GM21576 (cell line): ENCODE measurements around the gene SAT1.
"Not testable (repeated sequence)": the region's sequence is repeated elsewhere in the genome, so short reads cannot be mapped to it uniquely, and the experiment has no call there.

Experiments
- ATAC-seq: cut with Tn5 transposase; IDR thresholded peaks from one replicate; pipeline ENCODE4 v1.9.1; 2021; ENCODE audit warnings: mild to moderate bottlenecking, moderate library complexity; ENCODE audit not compliant: unreplicated experiment

The SAT1 gene

DNA sequence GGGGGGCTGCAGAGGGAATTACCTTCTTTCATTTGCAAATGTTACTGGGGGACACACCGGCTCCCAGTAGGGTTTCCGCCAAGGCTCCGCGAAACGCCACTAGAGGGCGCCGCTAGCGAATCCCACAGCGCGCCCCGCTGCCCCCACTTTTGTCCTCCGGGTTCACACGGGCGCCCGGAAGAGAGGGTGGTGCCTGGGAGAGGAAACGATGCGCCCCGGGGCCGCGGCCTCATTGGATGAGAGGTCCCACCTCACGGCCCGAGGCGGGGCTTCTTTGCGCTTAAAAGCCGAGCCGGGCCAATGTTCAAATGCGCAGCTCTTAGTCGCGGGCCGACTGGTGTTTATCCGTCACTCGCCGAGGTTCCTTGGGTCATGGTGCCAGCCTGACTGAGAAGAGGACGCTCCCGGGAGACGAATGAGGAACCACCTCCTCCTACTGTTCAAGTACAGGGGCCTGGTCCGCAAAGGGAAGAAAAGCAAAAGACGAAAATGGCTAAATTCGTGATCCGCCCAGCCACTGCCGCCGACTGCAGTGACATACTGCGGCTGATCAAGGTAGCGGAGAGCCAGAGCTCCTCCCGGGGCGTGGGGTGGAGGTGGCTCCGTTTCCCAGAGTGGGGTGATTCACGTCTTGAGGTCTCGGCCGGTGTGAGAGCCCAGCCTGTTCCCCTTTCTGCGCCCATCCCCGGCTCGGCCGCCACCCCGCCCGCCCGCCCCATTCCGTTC is at the start of gene SAT1:
TSS of gene SAT1 (plus strand) at position 311 of the 726 bp plus-strand sequence. CDS start at position 490, 179 bp downstream.
- peak; percentile 83 for ATAC-seq

DNA sequence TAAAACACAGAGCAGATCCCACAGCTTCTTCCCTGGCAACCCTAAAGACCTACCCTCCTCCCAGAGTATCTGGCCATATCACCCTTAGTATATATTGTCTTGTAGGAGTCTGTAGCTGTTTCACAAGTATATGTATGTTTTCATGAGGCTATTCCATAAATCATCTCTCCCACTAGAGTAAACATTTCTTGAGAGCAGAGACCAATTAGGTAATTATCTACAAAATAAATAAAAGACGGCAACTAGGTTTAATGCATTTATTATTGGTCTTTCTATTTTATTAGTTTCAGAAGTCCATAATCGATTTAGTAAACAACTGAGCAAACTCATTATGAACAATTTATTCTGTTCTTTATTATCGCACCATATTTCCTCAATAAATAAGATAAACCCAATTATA is 46.9 kb upstream of the SAT1 start:
- no peak for ATAC-seq

DNA sequence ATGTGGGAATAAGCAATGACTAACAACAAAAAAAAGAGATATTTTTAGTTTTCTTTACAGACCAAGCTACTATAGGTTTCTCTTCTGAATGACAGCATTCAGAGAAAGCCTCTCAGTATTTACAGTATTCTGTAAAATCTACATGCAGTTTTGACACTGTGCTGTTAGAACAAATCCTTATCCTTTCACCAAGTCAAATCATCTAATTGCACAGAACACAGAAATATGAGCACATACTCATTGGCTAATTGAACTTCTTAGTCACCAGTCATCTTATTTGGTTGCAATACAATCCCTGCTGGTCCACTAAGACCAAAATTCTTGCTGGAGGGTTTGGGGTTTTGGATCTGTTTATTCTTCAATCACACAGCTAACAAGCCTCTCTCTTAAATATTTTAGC is 45.6 kb upstream of the SAT1 start:
- no peak for ATAC-seq

DNA sequence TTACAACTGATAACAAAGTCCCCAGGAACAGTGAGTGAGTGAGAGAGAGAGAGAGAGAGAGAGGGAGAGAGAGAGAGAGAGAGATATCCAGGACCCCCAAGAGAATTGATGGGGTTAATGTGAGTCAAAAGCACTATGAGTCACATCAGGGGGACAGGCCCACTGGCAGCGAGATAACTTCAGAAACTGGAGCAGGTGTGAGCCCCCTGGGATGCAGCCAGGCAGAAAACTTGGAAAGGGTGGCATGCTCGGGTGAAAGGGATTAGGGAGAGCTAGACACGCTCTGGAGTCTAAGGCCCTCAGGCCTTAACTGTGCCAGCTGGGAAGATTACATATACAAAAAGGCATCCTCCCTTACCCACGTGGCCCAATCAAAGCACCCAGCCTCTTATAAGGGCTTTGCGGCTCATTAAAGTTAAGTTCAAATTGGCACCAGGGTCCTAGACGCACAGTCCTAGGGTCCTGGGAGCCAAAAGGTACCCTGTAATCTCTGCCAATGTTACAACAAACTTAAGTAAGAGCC is 40.7 kb upstream of the SAT1 start:
- ATAC-seq, result peak; percentile 9

DNA sequence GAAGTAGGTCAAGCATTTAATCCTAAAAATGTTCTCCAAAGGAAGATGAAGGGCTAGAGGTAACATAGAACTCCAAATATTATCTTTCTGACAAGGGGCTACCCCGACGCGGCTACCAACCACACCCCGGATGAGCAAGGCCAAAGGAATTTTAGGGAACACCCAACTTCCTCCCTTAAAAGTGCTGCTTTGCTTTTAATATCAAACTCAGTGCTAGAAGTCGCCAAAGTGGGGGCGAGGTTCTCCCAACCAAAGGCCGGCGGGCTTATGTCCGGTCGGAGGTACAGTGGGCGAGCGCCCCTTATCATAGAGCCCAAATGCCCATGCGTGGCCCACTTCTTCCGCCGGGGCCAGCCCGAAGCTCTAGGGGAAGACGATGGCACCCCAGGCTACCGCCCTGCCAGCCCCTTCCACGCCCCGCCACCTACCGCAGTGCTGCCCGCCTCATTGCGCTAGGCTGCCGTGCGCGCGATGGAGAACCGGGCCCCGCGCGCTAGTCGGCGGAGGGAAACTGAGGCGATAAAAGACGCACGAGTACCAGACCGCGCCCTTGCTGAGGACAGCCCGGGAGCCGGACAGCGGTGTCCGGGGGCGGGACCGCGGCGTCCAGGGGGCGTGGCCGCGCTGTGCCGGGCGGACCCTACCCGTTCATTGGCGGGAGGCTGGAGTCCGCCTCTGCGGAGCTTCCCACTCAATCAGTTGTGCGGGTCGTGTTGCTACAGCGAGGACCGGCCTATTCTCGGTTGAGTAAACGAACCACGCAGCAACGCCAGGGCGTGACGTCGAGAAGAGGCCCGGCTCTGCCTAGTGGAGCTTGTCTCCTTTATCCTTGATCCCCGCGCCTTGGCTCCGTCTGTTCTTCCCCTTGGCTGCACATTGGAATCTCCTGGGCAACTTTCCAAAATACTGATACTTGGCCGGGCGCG is 40.0 kb upstream of the SAT1 start, which contains the start of gene ACOT9:
TSS of gene ACOT9 (minus strand) at position 580 of the 926 bp plus-strand sequence. CDS start at position 448, 132 bp downstream.
- peak; percentile 91 for ATAC-seq

DNA sequence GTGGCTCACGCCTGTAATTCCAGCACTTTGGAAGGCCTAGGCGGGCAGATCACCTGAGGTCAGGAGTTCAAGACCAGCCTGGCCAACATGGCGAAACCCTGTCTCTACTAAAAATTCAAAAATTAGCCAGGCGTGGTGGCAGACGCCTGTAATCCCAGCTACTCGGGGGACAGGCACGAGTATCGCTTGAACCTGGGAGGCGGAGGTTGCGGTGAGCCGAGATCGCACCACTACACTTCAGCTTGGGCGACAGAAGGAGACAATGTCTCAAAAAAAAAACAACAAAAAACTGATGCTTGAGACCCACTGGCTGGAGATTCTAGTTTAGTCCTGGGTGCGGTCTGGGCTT is 39.4 kb upstream of the SAT1 start:
- ATAC-seq, result not testable (repeated sequence)

DNA sequence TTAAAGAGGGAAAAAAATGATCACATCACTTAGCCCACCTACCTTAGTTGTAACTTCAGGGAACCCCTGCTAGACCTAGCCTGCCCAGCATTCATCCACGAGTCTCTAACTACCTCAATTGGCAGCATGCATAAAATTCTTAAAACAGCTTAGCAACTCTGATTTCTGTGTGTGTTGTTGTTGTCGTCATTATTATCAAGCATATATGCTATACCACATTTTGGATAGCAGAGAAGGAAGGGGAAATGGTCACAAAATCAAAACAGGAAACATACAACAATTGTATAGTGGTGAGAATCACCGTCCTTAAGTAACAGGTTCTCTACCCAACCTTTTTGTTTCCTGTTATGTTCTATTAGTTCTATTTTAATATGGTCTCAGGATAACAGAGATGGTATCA is 37.2 kb upstream of the SAT1 start:
- ATAC-seq, result no peak

DNA sequence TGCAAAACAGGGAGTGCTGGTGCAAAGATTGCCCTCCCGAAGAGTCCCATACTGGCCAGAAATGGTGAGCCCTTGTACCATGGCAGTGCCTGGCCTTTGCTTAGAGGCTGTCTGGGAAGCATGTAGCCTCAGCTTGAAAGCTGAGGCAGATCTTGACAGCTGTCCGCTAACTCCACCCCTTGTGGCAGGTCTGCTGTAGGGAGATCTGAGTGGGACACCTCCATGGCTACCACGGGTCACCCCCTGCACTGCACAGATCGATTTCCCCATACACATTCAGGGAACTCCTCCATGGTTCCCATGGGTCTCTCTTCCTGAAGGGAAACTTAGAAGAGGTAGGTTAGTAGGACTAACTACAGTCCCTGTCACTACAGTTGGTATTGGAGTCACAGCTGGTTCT is 33.8 kb upstream of the SAT1 start:
- ATAC-seq, result no peak

DNA sequence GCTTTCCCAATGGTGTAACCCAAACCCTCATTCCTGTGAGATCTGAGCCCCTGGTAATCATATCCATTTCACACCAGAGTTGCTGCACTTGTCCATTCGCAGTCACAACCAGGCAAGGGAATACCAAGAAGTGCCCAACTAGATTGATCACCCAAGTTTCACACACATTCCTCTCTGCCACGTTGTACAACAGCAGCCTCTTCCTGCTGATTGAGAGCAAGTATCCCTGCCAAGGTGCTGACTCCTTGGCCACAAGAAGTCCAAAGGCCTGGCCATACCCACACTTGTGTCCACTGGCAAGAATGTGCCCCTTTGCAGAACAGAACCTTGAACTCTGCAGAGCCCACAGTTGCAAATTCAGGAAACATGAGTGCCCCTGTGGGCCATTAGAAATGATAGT is 33.4 kb upstream of the SAT1 start:
- no peak for ATAC-seq

DNA sequence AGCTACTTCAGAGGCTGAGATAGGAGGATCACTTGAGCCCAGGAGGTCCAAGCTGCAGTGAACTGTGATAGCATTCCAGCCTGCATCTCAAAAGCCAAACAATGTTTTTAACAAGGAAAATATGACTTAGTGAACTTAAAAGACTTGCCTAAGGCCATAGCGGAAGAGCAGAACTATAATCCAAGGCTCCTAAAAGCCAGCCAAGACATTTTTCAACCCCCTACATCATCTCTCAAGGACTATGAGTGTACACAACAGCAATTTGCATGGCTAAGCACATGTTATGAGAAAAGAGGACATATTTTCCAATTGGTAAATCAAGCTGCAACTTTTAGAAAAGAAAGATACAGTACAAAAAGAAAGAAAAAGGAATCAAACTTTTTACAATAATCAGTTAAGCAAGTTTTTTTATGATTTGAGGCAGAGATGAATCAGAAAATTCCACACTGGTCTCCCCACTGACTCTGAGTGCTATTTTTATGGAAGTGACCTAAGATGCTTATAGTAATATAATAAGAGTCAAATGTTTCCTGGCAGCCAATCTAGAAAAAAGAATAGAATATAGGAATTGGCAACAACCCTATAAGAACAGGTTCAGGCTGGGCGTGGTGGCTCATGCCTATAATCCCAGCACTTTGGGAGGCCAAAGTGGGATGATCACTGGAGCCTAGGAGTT is 30.1 kb upstream of the SAT1 start:
- no peak for ATAC-seq

DNA sequence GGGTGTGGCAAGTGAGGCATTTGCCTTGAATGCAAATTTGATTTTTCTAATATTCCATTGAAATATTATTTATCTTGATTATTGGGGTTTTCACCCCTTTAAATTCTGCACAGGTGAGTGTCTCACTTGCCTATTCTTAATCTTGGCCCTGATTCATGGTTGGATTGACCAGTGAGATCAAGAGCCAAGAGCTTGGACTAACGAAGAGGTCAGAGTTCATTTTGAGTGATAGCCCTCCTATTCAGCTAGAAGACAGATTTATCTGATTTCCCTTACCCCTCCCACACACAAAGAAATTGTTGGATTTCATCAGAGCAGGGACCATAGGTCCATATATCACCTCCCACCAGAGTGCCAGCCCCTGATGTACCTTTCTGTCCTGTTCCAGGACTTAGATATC is 28.3 kb upstream of the SAT1 start:
- ATAC-seq, result no peak

DNA sequence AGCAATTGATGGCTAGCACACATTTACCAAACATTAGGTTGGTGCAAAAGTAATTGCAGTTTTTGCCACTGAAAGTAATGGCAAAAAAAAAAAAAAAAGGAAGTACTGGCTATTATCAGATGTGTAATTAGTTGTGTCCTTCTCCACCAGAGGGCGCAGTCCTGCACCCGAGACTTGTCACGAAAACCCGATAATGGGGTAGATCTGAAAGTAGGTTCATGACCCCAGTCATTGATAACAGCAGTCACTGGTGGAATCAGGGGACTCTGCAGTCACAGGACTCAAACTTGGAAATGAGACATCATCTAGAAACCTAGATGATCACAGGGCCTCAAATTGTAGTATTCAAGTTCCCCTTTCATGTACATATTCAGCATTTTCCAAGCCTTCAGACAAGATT is 26.8 kb upstream of the SAT1 start:
- peak; percentile 86 for ATAC-seq

DNA sequence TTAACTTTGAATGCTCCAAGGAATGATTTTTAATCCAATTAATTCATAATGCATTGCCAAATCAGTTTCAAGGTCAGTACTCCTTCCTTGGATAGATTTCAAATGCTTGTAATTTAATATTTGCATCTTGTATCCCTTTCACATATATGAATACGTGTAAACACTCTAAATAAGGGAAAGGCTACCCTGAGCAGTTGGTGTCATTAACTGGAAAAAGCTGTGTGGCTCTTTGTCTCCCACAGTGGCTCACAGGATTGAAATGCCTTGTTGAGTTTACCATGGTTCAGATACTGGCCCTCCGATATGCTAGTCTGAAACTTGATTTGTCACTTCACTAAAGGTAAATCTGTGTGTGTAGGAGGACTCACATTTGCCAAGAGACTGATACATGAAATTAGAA is 23.2 kb upstream of the SAT1 start:
- ATAC-seq, result no peak

DNA sequence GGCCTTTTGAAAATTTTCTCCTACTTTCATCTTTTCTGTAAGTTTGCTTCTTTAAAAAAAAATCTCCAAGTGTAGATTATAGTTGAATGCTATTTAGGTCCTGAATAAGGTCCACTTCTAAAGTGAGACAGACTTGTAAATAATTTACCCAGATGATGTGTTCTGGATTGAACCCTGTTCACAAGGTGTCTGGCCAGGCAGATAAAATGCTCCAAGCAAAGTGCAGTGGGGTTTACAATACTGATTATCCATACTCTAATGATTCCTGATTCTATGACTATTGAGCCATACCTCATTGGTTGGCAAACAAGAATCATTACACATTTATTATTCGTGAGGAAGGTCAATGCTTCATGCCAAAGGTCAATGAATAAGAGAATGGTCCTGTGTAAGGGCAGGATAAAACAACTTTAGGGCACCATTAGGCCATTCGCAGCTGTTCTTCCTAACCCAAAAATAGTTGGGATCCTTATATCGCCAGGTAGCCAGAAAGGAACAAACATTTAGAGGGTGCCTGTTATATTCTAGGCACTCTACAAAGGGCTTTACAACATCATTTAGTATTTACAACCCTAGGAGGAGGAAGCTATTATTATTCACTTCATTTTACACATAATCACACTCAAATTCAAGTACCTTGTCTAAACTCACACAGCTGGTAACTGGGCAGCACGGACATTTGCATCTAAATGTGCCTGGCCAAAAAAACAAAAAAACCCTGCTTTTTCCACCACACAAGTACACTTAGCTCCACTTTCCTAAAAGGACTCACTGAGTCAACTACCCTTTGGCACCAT is 18.6 kb upstream of the SAT1 start:
- no peak for ATAC-seq

DNA sequence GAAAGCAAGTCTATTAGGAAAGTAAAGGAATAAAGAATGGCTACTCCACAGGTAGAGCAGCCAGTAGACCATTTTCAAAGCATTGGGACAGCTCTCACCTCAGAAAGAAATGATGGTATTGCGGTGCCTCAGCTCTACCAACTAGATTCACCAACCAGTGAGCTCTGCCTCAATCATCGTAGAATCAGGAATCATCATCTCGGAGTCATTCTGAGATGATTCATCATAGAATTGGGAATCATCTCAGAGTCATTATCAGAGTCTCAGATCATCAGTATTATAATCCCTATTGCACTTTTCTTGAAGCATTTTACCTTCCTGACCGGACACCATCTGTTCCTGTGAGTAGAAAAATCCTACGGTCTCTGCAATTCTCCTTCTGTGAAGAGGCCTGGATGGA is 17.5 kb upstream of the SAT1 start:
- ATAC-seq, result no peak

DNA sequence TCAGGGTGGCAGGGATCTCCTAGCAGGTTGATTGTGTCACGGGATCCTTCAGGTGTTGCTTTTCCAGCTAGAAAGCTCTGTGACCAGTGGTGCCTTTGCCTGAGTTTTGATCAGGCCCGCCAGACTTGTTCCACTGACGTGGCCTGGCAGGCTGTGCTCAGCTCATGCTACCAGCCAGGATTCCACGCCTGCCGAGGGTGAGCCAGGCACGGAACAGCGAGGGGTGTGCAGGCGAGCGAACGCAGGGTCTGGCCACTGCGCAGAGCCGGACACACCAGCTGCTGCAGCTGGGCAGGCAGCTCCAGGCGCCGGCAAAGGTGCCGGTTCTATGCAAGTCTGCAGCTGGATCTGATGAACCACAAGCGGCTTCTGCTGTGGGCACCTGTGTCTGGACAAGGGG is 17.1 kb upstream of the SAT1 start:
- no peak for ATAC-seq

DNA sequence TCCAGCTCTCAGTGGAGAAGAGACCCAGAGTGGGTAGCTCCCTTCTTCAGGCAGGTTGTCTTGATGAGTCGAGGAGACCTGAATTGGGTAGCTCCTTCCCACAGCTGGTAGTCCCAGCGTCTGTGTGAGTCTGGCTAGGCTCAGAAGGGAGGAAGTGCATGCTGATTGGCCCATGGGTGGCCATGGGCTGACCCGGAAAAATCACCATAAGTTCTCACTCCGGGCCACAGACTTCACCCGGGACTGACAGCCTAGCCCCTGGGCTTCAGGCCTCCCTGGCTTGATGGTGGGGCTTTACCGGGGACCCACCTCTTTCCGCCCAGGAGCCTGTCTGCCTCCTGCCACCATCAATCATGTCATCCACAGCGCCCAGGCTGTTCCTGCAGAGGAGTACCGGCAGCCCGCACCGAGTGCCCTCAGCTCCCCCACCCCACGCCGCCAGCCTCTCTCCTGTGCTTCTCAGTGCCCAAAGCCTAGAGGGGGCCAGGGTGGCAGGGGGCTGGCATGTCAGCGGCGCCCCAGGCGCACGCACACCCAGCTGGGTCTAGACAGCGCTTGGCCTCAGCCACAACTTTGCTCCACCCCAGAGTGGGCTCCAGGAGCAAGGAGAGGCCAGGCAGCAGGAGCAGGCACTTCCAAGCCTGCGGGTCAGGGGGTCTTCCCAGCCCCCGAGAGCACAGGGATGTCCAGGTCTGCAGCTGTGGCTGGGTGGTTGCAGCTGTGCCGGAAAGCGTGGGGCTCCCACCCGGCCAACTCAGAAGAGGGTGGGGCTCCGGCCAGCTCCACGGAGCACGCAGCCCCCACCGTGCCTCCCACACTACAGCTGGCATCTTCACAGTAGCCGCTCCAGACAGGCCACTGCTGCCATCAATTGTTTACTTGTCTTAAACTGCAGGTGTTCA is 16.1 kb upstream of the SAT1 start:
- ATAC-seq, result no peak

DNA sequence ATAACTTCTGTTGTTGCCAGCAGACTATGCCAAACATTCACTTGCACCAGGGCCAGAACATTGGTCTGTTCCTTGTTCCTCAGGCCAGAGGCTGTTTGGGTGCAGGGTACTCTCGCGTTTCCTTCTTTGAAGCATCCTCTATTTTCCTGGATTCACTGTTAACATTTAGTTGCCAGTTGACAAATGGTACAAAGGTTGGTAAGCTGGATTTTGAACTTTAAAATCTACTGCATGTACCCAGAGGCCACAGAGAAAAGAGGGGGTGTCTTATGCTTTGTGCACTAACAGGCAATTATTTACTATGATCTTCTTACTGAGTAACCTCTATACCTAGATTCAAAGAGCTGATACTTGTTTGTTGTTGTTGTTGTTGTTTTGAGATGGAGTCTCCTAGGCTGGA is 12.8 kb upstream of the SAT1 start:
- no peak for ATAC-seq

DNA sequence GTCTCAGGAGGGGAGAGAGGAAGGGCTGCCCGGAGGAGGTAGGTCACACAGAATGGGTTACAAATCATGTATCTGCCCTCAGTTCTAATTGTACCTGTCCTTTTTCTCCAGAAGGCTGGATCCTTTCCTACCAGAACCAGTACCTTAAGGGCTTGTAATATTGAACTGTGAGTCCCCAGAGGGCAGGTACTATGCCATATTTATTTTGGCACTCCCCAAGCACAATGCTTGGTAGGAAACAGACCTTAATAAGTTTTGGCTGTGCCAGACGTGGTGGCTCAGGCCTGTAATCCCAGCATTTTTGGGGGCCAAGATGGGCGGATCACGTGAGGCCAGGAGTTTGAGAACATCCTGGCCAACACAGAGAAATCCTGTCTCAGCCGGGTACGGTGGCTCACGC is 11.9 kb upstream of the SAT1 start:
- not testable (repeated sequence) for ATAC-seq
